Raji (cell line): Measurements from ENCODE around the gene RASA3.

Experiments
- POLR2A ChIP-seq: IDR thresholded peaks from 2 replicates; pipeline ENCODE4 v1.6.1; 2011; ENCODE audit warnings: low read depth, low read length, control low read depth; ENCODE audit not compliant: insufficient read depth

The RASA3 gene

DNA sequence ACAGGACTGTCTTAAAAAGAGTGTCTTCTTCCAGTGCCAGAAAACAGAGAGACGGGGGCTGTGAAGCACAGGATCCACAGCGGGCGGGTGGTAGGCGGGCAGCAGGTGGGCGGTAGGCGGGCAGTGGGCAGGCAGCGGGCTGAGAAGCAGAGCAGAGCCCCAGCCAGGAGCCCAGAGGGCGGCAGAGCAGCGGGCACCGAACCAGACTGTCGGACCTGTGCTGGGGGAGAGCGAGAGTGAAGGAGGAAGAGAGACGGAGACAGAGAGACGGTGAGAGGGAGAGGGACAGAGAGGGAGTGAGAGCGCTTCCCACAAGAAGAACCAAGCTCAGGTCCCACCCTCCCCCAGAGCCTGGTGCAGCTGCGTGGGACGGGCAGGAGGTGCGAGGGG is 30.3 kb downstream of the RASA3 start:
- no peak for TF ChIP-seq POLR2A

DNA sequence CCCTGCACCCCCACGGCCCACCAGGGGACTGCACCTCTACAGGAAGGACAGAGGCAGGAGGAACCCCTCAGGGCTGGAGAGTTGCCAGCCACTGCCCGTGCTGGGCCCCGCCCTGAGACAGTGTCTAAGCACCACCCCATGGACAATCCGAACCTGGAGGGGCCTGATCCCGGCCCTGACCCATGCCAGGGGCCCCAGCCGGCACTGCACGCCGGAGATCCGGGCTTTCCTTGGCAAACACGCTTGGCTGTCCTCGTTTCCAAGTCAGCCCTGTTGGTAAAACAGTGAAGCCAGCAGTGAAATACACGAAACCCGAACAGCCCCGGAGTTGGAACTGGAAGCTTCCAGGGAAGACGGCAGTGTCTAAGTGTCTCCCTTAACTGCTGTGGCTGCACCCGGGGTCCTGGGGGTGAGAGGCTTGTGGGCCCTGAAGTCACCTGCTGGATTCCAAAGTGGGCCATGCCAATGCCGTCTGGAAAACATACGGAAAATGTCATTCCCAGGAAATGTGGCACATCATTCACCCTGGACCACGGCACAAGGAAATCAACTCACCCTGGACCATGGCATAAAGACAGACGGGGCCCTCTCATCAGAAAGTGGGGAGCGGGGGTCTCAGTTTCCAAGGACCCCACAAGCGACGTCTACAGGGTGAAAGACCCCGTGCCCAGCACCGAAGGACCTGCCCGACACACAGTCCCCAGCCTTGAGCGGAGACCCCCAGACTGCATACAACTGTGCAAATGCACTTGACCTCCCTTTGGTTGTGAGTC is 30.9 kb downstream of the RASA3 start:
- TF ChIP-seq POLR2A: no peak

DNA sequence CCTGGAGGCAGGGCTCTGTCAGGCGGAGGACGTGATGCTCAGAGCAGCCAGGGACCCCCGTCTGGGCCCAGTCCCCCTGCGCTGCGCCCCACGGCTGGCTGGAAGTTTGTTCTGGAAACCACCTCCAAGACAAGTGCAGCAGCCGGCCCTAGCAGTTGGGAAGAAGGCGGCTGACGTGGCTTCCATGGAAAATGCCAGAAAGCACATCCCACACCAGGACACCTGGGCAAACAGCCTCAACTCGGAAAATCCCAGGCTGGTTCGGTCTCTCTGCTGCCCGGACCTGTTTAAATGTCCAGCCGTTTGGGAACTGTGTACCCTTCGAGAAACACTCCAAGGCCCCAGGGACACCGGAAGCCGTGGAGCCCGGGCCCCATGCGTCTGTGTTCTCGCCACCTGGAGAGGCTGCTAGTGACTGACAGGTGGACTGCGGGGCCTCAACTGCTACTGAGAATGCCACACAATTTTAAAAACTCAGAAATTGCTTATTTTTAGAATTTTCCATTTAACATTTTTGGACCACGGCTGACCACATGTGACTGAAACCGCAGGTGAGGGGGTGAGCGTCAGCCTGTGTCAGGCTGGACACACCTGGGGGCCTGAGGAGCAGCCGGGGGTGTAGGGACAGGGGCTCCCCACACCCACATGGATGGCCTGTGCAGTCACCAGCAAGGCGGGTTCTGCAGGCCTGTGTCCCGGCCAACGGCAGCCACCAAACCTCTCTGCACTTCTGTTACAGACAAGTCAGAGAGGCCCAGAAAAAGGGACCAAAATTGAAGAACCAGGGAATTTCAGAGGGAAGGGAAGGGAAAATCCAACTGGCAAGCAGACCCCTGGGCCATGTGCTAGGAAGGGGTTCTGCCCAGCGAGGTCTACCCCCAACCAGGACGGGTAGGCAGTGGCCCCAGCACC is 31.7 kb downstream of the RASA3 start:
- TF ChIP-seq POLR2A: no peak

DNA sequence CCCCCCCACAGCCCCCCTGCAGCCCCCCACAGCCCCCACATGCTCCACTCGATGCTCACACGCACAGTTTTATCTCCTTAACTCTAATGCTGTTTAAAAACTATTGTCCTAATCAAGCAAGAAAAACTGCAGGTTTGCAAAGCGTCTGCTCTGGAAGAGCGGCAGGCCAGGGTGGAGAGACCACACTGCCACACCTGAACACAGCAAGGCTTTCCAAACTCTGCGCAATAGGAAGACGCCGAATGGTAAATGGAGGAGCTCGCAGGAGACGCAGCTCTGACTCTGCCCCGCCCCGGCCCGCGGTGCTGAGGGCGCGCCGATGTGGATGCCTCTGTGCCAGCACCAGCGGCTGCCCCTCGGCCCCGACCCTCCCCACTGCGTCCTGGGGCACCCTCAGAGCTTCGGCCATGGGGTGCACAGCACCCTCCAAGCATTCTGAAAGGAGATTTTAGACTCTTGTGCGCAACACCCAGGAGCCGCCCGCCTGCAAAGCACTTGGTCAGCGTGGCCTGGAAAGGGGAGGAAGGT is 32.4 kb downstream of the RASA3 start:
- no peak for TF ChIP-seq POLR2A

DNA sequence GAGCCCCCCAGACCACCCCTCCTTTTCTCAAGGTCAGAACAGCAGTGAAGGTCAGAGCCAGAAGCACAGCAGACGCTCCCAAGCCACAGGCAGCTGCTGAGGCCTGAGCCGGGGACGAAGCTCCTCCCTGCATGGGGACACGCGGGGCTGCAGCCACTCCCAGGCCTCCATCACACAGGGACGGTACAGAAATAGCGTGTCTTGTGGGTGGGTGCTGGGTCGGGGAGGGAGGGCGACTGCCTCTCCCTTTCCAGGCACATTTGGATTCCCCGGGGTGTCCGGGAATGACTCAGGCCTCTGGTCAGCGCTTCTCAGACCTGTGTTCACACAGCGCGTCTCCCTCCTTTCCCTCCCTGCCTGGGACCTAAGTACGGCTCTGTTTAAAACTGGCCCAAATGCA is 33.2 kb downstream of the RASA3 start:
- no peak for TF ChIP-seq POLR2A

DNA sequence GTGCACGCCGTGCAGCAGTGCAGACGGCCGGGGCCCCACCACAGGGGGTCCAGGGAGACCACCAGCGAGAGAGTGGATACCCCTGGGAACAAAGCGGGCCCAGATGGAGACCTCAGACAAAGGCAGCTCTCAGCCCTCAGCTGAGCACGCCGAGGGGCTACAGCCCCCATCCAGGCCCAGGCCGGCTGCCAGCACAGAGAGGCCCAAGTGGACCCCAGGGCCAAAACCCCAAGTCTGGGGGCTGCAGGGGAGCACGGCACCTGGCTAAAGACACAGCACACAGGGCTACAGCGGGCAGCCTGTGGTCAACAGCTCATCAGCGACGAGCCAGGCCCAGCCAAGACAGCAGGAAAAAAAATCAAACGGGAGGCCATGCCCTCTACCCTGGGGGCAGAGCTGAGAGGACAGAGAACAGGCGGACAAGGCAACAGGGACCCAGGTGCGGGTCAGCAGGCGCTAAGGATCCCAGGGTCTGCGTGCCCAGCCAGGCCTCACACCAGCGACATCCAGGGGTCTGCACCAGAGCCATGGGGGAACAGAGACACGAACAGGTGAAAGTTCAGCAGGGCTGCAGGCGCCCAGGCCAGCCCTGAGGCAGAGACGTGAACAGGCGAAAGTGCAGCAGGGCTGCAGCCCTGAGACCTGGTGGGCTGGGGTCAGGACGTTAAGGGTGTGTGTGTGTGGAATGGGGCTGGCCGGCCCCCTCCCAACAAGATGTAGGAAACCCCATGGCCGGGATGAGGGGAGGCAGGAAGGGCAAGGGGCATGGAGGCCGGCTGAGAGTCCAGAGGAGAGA is 34.3 kb downstream of the RASA3 start:
- no peak for TF ChIP-seq POLR2A

DNA sequence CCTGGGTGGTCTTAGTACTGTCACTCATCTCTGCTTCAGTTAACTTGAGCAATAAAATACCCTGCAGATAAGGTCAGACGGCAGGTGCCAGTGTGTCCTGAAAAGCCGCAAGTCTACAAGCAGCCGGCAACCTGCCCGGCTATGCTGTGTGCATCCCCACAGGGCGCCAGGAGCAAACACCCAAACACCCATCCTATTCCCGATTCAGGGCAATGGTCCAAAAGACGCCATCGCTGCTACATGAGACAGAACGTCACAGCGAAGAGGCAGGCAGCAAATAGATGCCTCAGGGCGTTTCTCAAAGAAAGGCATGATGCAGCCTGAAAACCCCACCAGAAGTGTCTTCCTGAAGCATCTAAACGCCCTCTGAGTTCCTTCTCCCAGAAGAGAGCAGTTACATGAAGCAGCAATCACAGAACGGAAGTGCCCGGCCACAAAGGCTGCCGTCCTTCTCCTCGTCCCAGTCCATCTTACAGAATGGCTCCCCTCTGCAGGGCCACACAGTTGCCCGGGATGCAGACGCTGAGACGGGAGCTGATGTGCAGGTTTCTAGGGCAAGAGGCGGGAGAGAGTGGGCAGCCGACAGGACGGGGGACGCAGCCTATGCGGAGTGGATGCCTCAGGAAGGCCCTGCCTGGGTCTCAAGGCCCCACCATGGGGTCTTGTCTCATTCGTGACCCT is 35.1 kb downstream of the RASA3 start:
- no peak for TF ChIP-seq POLR2A

DNA sequence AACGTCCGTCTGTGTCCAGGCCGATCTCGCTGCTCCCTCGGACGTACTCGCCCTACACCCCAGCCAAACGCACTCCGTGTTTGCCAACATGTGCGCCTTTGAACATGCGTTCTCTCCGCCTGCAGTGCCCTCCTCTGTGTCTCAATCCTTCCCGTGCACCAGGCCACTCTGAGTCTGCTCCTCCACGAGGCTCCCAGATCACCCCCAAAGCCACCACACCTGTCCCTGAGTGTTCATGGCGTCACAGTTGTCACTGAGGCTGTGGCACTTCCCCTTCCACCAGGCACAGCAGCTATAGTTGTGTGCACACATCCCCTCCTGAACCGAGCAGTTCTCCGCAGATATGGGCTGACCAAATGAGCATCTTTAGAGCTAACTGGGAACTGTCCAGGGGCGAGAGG is 35.6 kb downstream of the RASA3 start:
- TF ChIP-seq POLR2A: no peak

DNA sequence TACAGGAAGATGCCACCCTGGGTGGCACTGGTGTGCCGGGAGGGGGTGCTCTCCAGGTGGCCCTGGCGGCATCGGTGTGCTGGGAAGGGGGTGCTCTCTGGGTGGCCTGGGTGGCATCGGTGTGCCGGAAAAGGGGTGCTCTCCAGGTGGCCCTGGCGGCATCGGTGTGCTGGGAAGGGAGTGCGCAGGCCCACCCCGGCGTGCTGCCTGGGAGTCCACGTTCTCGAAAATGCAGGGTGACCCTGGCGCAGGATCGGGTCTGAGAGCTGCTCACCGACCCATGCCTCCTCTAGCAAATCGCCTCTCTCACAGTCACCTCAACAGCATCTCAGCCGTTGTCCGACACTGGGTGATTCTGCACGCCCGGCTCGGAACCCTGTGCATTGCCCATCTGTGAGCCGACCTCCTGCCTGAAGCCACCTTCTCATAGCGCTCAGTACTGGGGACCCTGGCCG is 36.4 kb downstream of the RASA3 start:
- no peak for TF ChIP-seq POLR2A

DNA sequence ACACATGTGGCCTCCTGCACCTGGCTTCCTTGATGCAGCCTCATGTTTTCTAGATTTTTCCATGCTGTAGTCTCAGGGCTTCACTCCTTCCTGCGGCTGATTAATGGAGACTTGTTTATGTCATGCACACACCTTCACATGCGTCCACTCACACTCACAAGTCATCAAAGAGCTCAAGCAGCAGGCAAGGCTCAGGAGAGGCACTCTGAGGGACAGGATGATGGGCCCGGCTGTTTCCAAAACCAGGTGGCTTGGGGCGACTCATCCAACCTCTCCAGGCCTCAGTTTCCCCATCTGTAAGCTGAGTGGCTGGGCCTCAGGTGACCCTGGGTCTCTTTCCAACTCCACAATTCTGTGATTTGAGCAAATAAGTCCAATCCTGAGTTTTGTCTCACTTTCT is 36.9 kb downstream of the RASA3 start:
- no peak for TF ChIP-seq POLR2A

DNA sequence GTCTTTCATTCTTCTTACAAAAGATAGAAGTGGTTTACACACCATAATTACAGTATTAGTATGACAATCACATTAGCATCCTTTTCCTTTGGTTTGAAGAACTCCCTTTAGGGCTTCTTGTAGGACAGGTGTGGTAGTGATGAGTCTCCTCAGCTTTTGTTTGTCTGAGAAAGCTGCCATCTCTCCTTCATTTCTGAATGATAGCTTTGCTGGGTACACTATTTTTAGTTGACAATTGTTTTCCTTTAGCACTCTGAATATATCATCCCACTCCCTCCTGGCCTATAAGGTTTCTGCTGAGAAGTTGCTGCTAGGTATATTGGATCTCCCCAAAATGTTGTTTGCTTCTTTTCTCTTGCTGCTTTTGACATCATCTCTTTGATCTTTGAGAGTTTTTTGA is 39.3 kb downstream of the RASA3 start:
- TF ChIP-seq POLR2A: no peak

DNA sequence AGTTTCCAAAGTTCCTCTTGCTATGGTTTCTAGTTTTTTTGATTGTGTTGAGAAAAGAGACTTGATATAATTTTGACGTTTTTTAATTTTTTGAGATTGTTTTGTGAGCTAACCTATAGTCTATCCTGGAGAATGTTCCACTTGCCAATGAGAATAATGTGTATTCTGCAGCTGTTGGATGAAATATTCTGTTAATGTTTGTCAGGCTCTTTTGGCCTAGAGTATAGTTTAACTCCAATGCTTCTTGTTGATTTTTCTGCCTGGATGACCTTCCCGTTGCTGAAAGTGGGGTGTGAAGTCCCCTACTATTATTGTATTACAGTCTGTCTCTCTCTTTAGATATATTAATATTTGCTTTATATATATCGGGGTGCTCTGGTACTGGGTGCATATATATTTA is 40.0 kb downstream of the RASA3 start:
- TF ChIP-seq POLR2A: no peak

DNA sequence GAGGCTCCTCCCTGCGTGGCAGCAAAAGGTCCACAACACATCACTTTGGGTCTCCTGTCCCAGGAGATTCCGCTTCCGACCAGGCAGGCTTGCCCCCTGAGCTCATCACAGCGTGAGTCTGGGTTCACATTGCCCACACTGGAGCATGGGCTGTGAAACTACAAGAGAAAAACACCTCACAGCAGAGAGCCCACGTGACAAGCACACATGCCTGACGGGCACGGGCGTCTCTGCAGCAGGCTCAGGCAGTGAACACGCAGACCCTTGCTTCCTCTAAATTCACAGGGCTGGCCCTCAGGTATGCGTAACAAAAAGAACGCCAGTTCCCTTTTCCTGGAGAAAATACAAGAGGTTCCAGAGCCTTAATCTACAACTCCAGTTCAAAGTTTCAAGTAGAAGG is 41.9 kb downstream of the RASA3 start:
- TF ChIP-seq POLR2A: no peak

DNA sequence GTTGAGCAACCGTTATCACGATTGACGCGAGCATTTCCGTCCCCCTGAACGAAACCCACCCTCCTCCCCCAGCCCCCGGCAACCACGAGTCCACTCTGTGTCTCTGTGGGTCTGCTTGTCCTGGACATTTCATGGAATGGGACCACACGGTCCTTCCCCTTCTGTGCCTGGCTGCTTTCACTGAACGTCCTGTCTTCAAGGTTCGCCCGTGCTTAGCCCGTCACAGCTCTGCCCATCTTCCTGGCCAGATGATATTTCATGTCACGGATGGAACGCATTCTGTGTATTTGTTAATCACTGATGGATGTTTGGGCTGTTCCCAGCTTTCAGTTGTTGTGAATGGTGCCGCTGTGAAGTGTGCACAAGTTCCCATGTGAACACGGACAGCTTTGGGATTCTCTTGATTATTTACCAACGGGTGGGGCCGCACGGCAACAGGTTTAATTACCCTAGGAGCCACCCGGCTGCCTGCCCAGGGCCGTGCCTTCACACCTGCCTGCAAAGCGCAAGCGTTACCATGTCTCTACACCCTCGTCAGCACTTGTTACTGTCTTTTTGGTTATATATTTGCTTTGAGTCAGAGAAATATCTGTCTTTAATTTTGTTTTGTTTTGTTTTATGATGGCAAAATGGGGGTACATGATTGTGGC is 42.5 kb downstream of the RASA3 start:
- no peak for TF ChIP-seq POLR2A

DNA sequence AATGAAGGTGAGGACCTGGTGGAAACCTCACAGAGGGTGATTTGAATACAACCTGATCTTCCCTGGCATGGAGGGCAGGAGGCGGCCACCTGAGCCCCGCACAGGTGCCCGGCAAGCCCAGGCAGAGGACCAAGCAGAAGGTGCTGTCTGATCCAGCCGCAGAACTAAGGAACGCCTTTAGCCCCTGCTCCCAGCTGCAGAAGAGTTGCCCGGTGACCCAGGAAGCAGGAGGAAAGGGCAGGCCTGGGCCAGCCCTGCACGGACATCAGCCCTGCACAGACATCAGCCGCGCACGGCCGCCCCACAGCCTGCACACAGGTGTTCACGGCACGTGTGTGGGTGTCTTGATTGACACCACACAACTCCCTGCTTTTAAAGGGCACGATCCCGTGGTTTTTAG is 43.1 kb downstream of the RASA3 start:
- TF ChIP-seq POLR2A: no peak

DNA sequence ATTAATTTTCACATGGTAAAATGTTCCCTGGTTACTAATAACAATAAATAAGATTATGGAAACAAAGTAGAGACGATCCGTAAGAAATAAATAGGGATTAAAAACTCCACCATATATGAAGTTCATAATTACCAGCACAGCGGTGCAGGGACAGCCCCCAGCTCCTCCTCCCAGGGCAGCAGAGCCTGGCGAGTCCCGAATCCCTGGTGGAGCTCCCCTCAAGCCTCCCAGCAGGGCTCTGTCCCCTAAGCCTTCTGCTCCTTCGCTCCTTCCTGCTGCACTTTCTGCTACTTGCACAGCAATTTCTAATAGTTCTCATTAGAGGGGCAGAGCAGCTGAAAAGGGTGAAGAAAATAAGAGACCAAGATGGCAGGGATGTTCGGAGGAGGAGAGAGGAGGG is 43.6 kb downstream of the RASA3 start:
- no peak for TF ChIP-seq POLR2A
